Activated CD8-positive, alpha-beta memory T cell treated with anti-CD3 and anti-CD28 coated beads for 24 hours (primary cell): ENCODE results near the gene ODR4.
"Not testable (repeated sequence)": the region's sequence is repeated elsewhere in the genome, so short reads cannot be mapped to it uniquely, and the experiment has no call there.

Experiments
- DNase-seq: peaks from one replicate; pipeline ENCODE4 v3.0.0-alpha.2; 2020

The ODR4 gene

GRCh38 chr1:186424539-186424938, 48.9 kb downstream of the ODR4 start:
- DNase-seq, result no peak

DNA sequence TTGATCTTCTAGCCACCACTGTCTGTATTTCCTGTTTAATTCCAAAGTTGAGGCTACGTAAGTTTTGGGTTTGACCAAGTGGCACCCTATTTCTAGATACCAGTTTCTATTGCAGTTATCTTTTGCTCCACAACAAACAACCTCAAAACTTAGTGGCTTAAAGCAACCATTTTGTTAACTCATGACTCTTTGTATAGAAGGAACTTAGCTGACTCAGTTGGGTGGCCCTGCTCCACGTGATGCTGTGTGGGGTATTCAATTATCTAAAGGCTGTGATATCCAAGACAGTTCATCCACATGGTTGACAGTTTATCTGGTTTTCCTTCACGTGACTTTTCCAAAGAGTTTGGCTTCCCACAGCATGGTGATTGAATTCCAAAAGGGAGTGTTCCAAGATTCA, 50.5 kb downstream of the ODR4 start:
- no peak for DNase-seq

- DNase-seq, result no peak
Measured at GRCh38 chr1:186429017-186429416, 53.4 kb downstream of the ODR4 start.

DNA sequence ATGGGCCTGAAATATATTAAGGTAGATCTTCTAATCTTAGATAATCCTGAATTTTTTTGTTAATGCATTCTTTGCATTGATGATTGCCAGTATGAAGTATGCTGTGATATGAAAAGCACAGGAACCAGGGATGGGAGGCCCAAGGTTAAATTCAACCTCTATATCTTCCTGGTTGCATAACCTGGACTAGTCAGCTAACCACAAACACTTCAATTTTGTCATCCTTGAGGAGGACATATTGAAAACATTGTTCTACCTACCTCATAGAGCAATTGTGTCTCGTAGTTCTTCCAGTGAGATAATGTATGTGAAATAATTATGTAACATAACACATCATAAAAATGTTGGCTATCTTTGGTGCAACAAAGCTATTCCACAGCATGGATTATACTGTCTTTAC, 59.7 kb downstream of the ODR4 start:
- DNase-seq, result no peak

GRCh38 chr1:186438567-186438966, 62.9 kb downstream of the ODR4 start:
- no peak for DNase-seq

GRCh38 chr1:186440584-186440983, 64.9 kb downstream of the ODR4 start:
- DNase-seq, result no peak

DNA sequence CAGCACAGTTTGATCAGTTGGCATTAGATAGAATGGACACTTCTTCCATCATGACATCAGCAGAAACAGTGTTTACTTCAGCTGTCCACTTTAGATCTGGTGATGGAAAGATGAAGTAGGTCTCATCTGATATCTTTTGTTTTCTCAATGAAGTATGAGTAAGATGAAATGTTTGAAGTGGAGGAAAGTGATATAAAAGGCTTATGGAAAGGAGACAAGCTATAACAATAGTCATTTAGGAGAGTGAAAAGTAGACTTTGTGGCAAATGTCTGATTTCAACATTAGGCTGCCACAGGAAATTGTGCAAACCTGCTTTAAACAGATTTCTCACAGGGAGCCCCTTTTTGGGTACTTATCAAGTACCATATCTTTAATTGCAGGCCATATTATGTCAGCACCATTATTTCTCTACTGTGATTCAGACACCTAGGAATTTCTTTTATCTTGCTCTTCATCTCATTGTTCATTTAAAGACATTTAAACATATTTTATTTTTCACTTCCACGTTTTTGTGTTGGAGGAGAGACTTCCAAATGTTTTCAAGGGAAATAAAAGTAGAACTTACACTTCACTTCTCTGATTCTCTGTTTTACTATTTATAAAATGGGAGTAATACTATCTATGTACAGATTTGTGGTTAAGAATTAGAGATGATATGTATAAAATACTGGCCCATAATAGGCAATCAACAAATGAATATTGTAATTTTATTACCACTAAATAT, 67.2 kb downstream of the ODR4 start:
- DNase-seq, result no peak

GRCh38 chr1:186443638-186444037, 68.0 kb downstream of the ODR4 start:
- no peak for DNase-seq

DNA sequence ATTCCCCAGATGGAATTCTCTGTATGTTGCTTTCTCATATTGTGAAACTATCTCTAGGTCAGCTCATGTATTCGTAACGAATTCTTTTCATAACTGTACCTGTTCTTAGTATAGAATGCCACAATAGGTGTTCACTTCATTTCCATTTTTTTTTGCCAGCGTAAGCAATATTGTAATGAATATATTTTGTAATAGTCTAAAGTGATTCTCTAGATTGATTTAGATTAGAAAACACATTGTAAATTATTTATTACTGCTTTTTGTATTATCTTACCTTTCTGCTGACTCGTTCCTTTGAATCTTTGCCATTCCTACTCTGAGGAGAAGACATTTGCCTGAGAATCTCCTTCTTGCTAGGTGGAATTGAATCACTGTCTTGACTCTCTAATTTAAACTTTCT, 70.5 kb downstream of the ODR4 start:
- DNase-seq, result no peak

- DNase-seq, result no peak
Measured at GRCh38 chr1:186454981-186455380, 79.3 kb downstream of the ODR4 start.

GRCh38 chr1:186456729-186457255, 81.2 kb downstream of the ODR4 start:
- no peak for DNase-seq

GRCh38 chr1:186459161-186459560, 83.5 kb downstream of the ODR4 start:
- DNase-seq, result not testable (repeated sequence)

DNA sequence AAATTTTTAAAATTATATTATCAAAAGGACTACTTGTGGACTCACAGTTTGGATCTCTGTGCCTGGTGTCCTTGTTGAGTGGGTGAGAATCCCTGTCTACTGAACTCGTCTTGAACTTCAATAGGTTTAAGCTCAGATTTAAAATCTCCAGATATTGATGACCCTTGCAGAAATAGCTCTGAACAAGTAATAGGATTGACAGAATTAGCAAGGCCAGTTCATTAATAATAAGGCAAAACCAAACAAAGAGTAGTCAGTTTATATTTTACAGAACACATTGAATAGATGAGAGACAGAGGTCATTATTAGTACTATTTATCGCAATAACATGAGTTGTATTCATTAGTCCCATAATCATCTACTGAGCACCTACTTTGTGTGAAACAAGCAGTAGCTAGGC, 85.4 kb downstream of the ODR4 start, which contains the start of gene PDC:
PDC (minus strand) TSS at position 101 of the 400 bp plus-strand sequence. CDS start 11,655 bp downstream, outside the sequence.
- DNase-seq, result no peak

DNA sequence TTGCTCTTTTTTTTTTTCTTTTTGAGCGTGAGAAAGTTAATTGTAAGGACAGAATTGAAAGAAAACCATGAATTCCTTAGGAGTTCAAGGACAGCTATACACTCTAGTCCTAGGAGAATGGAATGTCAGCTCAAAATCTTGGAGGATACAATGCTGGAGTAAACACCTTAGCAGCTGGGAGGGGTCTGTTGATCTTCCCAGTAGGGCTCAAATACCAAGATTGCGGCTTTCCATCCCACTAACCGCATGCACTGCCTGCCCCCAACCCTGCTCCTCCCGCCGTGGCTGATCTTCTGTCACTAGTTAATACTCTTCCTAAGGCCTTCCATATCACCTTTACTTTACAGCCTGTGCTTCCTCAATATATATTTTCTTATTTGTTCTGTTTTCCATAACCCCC, 87.9 kb downstream of the ODR4 start:
- no peak for DNase-seq

- DNase-seq, result no peak
Measured at GRCh38 chr1:186463926-186464325, 88.3 kb downstream of the ODR4 start.

- not testable (repeated sequence) for DNase-seq
Measured at GRCh38 chr1:186465491-186465890, 89.9 kb downstream of the ODR4 start.

- no peak for DNase-seq
Measured at GRCh38 chr1:186465946-186466345, 90.3 kb downstream of the ODR4 start.
